NB4 (cell line): ENCODE measurements around the gene AASS.

Experiments
- DNase-seq: peaks from one replicate; pipeline ENCODE4 v3.0.0; 2010; ENCODE audit warnings: low read depth
- H3K4me3 ChIP-seq: one replicate; pipeline ENCODE4 v1.5.1; 2011; ENCODE audit warnings: mild to moderate bottlenecking, low read depth, low read length, moderate library complexity
- CTCF ChIP-seq: IDR thresholded peaks from one replicate; pipeline ENCODE4 v1.5.1; 2012; ENCODE audit warnings: low read depth, low read length
- MAX ChIP-seq: IDR thresholded peaks from 2 replicates; pipeline ENCODE4 v1.6.1; 2011; ENCODE audit warnings: low read depth, low read length
- MYC ChIP-seq: IDR thresholded peaks from 2 replicates; pipeline ENCODE4 v1.6.1; 2011; ENCODE audit warnings: low read depth, low read length
- POLR2A ChIP-seq: IDR thresholded peaks from 2 replicates; pipeline ENCODE4 v1.6.1; 2011; ENCODE audit warnings: mild to moderate bottlenecking; ENCODE audit not compliant: insufficient read length; ENCODE audit errors: extremely low read depth

AASS gene

GRCh38 chr7:122166275-122166674, 22.2 kb upstream of the AASS start:
- no peak overlapping the region for H3K4me3 ChIP-seq
- TF ChIP-seq MAX (no peak), CTCF (no peak), MYC (no peak), POLR2A (no peak)
- DNase-seq = no peak

- TF ChIP-seq MYC (no peak), MAX (no peak), POLR2A (no peak), CTCF (no peak)
- no peak overlapping the region for H3K4me3 ChIP-seq
Measured at GRCh38 chr7:122161628-122162027, 17.6 kb upstream of the AASS start.

GRCh38 chr7:122155566-122155965, 11.5 kb upstream of the AASS start:
- no peak for DNase-seq
- no peak overlapping the region for H3K4me3 ChIP-seq
- no peak for TF ChIP-seq POLR2A

More at GRCh38 chr7:122161628-122162027, 17.6 kb upstream of the AASS start:
- DNase-seq = no peak

- TF ChIP-seq MAX (no peak), MYC (no peak), CTCF (no peak), POLR2A (no peak)
- H3K4me3 ChIP-seq = no peak overlapping the region
- DNase-seq = no peak
Measured at GRCh38 chr7:122148878-122149277, 4.8 kb upstream of the AASS start.

GRCh38 chr7:122148081-122148480, 4.0 kb upstream of the AASS start:
- H3K4me3 ChIP-seq = no peak overlapping the region
- DNase-seq = no peak
- TF ChIP-seq MYC (no peak), MAX (no peak), CTCF (no peak), POLR2A (no peak)

- H3K4me3 ChIP-seq = no peak overlapping the region
- no peak for DNase-seq
- TF ChIP-seq MYC (no peak), MAX (no peak), POLR2A (no peak), CTCF (no peak)
Measured at GRCh38 chr7:122145937-122146645, 2.0 kb upstream of the AASS start.
